A549 (cell line): ENCODE data around the gene CHEK1. TPM values are rescaled to one million over a fixed set of nuclear protein-coding genes. Genes with fewer than 3 reads are reported as not detected.

Experiments
- ATAC-seq, 2 experiments: fragments of 200-7000 bp in 1 of 2; fragments of >200 bp in 1 of 2; cut with Nextera tagmentation in 1 of 2; cut with Tn5 transposase in 1 of 2; 3 replicates each; pipeline versions ENCODE4 v1.8.0 to v1.9.1; 2018 to 2020; ENCODE audit warnings: mild to moderate bottlenecking in 1 of 2, moderate library complexity in 1 of 2
- CTCF ChIA-PET: fragments of 300-600 bp; sonication (Branson Sonifier 250); formaldehyde crosslinking; extraction: SDS; loops from one replicate; lab custom pipeline; 2021; ENCODE audit warnings: antibody characterized with exemption, inconsistent platforms; lab: Yijun Ruan, JAX
- POLR2A ChIA-PET: fragments of 350-600 bp; formaldehyde crosslinking; extraction: SDS; loops from one replicate; lab custom pipeline; 2021; ENCODE audit warnings: antibody characterized with exemption, inconsistent platforms; lab: Yijun Ruan, JAX
- DNase-seq, 2 experiments: peaks; one replicate each; pipeline versions ENCODE4 v3.0.0 to v3.0.0-alpha.2; 2011 to 2016; ENCODE audit warnings: low read depth in 1 of 2, low spot score in 1 of 2
- FAIRE-seq: peaks from 2 replicates; lab custom pipeline; 2011; peaks lifted over from hg19 to GRCh38; lab: Jason Lieb, UNC
- H3K27ac ChIP-seq, 2 experiments: fragments of >200 bp; sonication (Bioruptor Twin); formaldehyde crosslinking; 3 replicates each; pipeline ENCODE4 v1.5.1; 2016 to 2017
- H3K4me1 ChIP-seq: fragments of >200 bp; sonication (Bioruptor Twin); formaldehyde crosslinking; 3 replicates; pipeline ENCODE4 v1.6.1; 2016
- H3K4me2 ChIP-seq: fragments of >200 bp; sonication (Bioruptor Twin); formaldehyde crosslinking; 3 replicates; pipeline ENCODE4 v1.6.1; 2016
- H3K4me3 ChIP-seq: fragments of >200 bp; sonication (Bioruptor Twin); formaldehyde crosslinking; 3 replicates; pipeline ENCODE4 v1.5.1; 2016
- H3K9me3 ChIP-seq: fragments of >200 bp; sonication (Bioruptor Twin); formaldehyde crosslinking; 3 replicates; pipeline ENCODE4 v1.6.1; 2016
- CEBPB ChIP-seq, 2 experiments: fragments of >200 bp in 1 of 2; sonication (Bioruptor Twin) in 1 of 2; formaldehyde crosslinking in 1 of 2; IDR thresholded peaks; 2 replicates each; pipeline ENCODE4 v1.6.1; 2012 to 2016
- EP300 ChIP-seq, 2 experiments: fragments of >200 bp; sonication (Bioruptor Twin); formaldehyde crosslinking; IDR thresholded peaks; 2 replicates in 1 of 2; 3 replicates in 1 of 2; pipeline ENCODE4 v1.6.1; 2016 to 2017
- HOXB13 ChIP-seq: fragments of 250-450 bp; sonication (Bioruptor Pico); IDR thresholded peaks from 2 replicates; pipeline ENCODE4 v1.5.0; 2020; ENCODE audit warnings: low read depth, mild to moderate bottlenecking, moderate library complexity
- MAFK ChIP-seq: fragments of 450-650 bp; IDR thresholded peaks from 2 replicates; pipeline ENCODE4 v1.6.1; 2014; ENCODE audit not compliant: partially characterized antibody
- NR3C1 ChIP-seq: fragments of >200 bp; sonication (Bioruptor Twin); formaldehyde crosslinking; IDR thresholded peaks from 3 replicates; pipeline ENCODE4 v1.6.1; 2017
- REST ChIP-seq: fragments of 200-600 bp; sonication (generic); IDR thresholded peaks from 2 replicates; pipeline ENCODE4 v1.6.1; 2016; ENCODE audit warnings: antibody characterized with exemption, mild to moderate bottlenecking, moderate library complexity
- ZC3H11A ChIP-seq: fragments of 450-650 bp; IDR thresholded peaks from 2 replicates; pipeline ENCODE4 v1.6.1; 2014; ENCODE audit warnings: antibody characterized with exemption, mild to moderate bottlenecking
- WGBS: methylation state at CpG from one replicate; pipeline ENCODE4 v1.1.6; 2017; ENCODE audit errors: missing lambda C conversion rate; 5-methylcytosine and 5-hydroxymethylcytosine counted together
- polyA plus RNA-seq, 4 experiments: library from polyadenylated mRNA; depleted of rRNA in 3 of 4; stranded (reverse); fragments of >200 nt; fragmentation: RNase III in 1 of 4; extraction: RNeasy Plus Mini Kit Qiagen cat#74134 plus additional on column Dnase treatment in 1 of 4; gene quantifications; 2 replicates in 3 of 4; 3 replicates in 1 of 4; pipeline ENCODE4 v1.2.3, GENCODE V29; 2011 to 2017
- TF ChIP-seq, protein P1 (sequence below): fragments of 250-450 bp; sonication (Bioruptor Pico); IDR thresholded peaks from 2 replicates; pipeline ENCODE4 v1.5.0; 2021; ENCODE audit warnings: mild to moderate bottlenecking, moderate library complexity, borderline replicate concordance
- TF ChIP-seq, protein P2 (sequence below): fragments of 450-650 bp; IDR thresholded peaks from 2 replicates; pipeline ENCODE4 v1.6.1; 2014; ENCODE audit warnings: antibody characterized with exemption
- TF ChIP-seq, protein P3 (sequence below): fragments of >200 bp; sonication (Bioruptor Twin); formaldehyde crosslinking; IDR thresholded peaks from 2 replicates; pipeline ENCODE4 v1.6.1; 2016

CHEK1 gene
- polyA plus RNA-seq, 2 of the 4 experiments (the other 2 are of a cell fraction), result 35.2 to 64.5 TPM

- no peak for TF ChIP-seq REST
- no peak for TF ChIP-seq CEBPB (IDR thresholded peaks at IDR 0.05)
- TF ChIP-seq, protein P1, sequence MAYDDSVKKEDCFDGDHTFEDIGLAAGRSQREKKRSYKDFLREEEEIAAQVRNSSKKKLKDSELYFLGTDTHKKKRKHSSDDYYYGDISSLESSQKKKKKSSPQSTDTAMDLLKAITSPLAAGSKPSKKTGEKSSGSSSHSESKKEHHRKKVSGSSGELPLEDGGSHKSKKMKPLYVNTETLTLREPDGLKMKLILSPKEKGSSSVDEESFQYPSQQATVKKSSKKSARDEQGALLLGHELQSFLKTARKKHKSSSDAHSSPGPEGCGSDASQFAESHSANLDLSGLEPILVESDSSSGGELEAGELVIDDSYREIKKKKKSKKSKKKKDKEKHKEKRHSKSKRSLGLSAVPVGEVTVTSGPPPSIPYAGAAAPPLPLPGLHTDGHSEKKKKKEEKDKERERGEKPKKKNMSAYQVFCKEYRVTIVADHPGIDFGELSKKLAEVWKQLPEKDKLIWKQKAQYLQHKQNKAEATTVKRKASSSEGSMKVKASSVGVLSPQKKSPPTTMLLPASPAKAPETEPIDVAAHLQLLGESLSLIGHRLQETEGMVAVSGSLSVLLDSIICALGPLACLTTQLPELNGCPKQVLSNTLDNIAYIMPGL (CRISPR knock-in tag), result no peak
- TF ChIP-seq, protein P2, sequence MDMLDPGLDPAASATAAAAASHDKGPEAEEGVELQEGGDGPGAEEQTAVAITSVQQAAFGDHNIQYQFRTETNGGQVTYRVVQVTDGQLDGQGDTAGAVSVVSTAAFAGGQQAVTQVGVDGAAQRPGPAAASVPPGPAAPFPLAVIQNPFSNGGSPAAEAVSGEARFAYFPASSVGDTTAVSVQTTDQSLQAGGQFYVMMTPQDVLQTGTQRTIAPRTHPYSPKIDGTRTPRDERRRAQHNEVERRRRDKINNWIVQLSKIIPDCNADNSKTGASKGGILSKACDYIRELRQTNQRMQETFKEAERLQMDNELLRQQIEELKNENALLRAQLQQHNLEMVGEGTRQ, result no peak
- no peak for TF ChIP-seq EP300 (IDR thresholded peaks at IDR 0.05)
Measured at GRCh38 chr11:125583496-125583895, 41.5 kb upstream of the CHEK1 start (continued).

DNA sequence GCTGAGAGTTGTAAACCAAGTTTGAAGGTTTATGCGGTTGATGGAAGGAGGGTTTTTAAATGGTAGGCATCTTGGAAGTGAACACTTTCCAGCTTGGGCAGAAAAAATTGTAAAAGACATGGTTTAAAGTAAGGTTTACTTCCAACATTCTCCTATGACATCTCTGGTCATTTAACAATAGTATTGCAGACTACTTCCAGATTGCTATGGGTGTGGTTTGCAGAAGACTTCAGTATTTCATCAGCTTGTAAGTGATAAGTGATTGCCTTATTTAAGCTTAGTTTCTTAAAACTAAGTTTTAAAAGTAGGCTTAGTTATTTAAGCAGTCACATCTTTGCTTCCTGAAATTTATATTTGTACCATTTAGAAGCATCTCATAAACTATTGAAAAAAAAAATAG is 39.5 kb upstream of the CHEK1 start:
- ATAC-seq (no peak), DNase-seq (no peak), FAIRE-seq (no peak)
- H3K9me3 ChIP-seq, result no peaks in the 10 kb centered on the region
- TF ChIP-seq, protein P3, sequence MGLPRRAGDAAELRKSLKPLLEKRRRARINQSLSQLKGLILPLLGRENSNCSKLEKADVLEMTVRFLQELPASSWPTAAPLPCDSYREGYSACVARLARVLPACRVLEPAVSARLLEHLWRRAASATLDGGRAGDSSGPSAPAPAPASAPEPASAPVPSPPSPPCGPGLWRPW, result no peak
- no peak for TF ChIP-seq ZC3H11A
- 90% methylated on average over 1 of the region's 1 CpG for WGBS
- H3K4me1 ChIP-seq, result peaks cover 9% of the 10 kb centered on the region; the same call in 2 of the 3 replicates
- no peak overlapping the region for H3K27ac ChIP-seq
- no peak overlapping the region for H3K4me3 ChIP-seq
- H3K4me2 ChIP-seq, result no peak overlapping the region
- POLR2A ChIA-PET, result no interaction called here
- CTCF ChIA-PET, result no interaction called here

- no peak for ATAC-seq
Measured at GRCh38 chr11:125586623-125587022, 38.3 kb upstream of the CHEK1 start.

GRCh38 chr11:125587480-125587879 is 37.5 kb upstream of the CHEK1 start:
- ATAC-seq, result no peak

More at GRCh38 chr11:125586623-125587022, 38.3 kb upstream of the CHEK1 start:
- no peaks in the 10 kb centered on the region for H3K9me3 ChIP-seq
- WGBS, result 83% methylated on average over 3 of the region's 3 CpGs
- POLR2A ChIA-PET, result no interaction called here
- FAIRE-seq (no peak), DNase-seq (no peak)
- TF ChIP-seq, protein P2, result no peak
- TF ChIP-seq HOXB13 (CRISPR knock-in tag), result no peak
- no peak for TF ChIP-seq NR3C1
- TF ChIP-seq, all 56 proteins: peak for 0
- Histone ChIP-seq H3K4me3 (no peak overlapping the region), H3K4me1 (peaks cover 12% of the 10 kb centered on the region; the same call in 2 of the 3 replicates), H3K27ac (no peak overlapping the region), H3K4me2 (no peak overlapping the region)
- CTCF ChIA-PET, result interaction anchor here (1.5 kb wide), 1 partner anchor 17 kb away, joined by 3 read pairs; no protein-coding TSS in a partner anchor

More at GRCh38 chr11:125587480-125587879, 37.5 kb upstream of the CHEK1 start:
- CTCF ChIA-PET, result interaction anchor here (1.5 kb wide), 1 partner anchor 18 kb away, joined by 3 read pairs; no protein-coding TSS in a partner anchor
- Histone ChIP-seq H3K27ac (no peak overlapping the region), H3K4me2 (no peak overlapping the region), H3K9me3 (no peaks in the 10 kb centered on the region), H3K4me1 (peaks cover 12% of the 10 kb centered on the region; the same call in 2 of the 3 replicates), H3K4me3 (no peak overlapping the region)
- TF ChIP-seq, protein P3, result no peak
- peak; percentile 38 for TF ChIP-seq MAFK
- TF ChIP-seq, protein P1 (CRISPR knock-in tag), result no peak
- DNase-seq (no peak), FAIRE-seq (no peak)
- 100% methylated on average over 1 of the region's 1 CpG for WGBS
- POLR2A ChIA-PET, result no interaction called here
